Kasumi-1 (cell line): ENCODE measurements around the gene FARP2.

Experiments
- DNase-seq, 2 experiments: peaks; one replicate each; lab custom pipeline; 2025; lab: John Stamatoyannopoulos, UW

The FARP2 gene

DNA sequence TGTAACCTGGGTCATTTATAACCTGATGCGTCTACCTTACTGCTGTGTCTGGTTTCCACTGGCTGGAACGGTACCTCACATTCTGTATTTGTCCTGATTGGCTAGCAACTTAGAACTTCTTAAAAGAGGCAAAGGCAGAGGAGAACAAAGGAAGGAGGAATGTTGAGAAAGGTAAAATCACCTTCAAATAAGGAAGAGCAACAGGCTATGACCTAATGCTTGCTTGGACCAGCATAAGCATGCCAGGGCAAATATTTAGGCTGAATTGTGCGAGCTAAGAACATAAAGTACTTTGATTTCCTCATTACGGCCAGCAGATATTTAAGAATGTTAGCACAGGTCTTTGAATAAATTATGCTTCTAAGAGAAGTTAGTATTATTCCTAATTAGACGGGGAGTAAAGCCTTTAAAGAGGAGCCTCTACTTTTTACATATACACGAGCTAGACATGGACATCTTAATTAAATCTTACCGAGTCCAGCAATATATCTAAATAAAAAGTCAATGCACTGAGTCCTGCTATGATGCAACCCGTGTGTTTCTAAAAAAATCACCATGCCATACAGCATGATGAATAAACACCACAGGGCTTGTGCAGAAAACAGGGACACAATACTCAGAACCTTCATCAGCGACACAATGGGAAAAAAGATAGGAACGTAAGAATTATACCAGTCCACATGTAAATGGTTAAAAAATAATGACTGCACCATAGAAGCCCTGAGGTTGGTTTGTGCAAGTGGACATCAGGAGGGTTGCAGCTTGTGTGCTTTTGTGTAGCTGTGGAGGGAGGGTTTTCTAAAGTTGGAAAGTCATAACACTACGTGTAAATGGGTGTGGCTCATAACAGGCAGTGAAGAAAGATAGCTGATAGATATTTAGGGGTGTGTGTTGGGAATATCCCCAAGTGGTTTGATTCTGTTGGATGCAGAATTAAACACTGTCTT, 26.1 kb upstream of the FARP2 start:
- DNase-seq = no peak

DNA sequence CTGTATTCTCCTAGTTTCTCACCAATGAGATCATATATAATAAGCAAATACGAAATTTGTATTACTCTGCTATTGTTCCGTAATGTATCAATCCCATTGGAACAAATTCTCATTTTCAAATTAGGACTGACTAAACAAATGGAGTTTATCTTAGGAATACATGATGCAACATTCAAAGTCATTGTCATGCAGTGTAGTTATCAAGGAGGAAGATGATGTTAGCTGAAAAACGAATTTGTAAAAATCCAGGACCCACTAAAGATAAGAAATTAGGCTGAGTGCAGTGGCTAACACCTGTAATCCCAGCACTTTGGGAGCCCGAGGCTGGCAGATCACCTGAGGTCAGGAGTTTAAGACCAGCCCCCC, 25.5 kb upstream of the FARP2 start:
- DNase-seq = no peak

DNA sequence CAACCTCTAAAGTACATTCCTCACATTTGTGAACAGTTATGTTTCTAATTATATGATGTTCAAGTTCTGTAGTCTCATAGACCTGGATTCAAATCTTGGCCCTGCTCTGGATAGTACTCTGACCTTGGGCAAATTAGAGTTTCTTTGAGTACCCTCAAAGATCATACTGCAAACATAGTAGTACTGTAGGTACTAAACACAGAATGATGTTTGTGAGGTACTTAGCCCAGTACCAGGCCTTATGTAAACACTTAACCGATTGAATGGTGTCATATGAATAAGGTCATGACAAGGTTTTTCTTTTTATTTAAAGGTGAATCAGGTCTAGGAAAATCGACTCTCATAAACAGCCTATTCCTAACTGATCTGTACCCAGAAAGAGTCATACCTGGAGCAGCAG, 21.3 kb upstream of the FARP2 start:
- no peak for DNase-seq

DNA sequence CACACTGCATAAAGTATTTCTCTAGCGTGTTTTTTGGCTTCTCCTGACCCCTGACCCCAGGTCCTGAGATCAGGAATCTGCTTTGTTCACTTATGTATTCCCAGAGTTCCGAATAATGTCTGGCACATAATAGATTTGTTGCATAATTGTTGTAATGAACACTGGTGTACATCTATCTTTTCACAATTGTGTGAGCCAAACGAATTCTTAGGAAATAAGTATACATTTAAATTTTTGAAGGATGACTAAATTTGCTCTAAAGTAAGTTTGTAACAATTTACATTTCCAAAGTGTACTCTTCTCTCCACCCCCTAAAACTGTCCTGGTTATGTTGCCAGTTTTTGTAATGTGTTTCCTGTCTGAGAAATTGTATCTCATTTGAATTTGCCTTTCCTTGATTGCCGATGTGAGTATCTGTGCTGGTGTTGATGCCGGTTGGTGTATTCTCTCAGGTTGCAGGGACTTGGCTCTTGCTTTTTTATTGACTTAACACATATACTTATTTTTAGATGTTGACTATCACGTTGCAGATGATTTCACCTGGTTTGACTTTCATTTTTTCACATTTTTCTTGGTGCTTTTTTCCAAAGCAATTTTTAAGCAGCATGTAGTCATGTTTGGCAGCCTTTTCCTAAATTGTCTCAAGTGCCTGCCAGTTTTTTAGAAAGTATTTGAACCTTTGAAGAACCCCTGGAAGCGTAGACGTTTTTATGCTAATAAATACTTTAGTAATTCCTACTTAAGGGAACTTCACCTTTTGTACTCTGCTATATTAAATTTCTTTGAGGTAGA, 16.1 kb upstream of the FARP2 start:
- DNase-seq = no peak

DNA sequence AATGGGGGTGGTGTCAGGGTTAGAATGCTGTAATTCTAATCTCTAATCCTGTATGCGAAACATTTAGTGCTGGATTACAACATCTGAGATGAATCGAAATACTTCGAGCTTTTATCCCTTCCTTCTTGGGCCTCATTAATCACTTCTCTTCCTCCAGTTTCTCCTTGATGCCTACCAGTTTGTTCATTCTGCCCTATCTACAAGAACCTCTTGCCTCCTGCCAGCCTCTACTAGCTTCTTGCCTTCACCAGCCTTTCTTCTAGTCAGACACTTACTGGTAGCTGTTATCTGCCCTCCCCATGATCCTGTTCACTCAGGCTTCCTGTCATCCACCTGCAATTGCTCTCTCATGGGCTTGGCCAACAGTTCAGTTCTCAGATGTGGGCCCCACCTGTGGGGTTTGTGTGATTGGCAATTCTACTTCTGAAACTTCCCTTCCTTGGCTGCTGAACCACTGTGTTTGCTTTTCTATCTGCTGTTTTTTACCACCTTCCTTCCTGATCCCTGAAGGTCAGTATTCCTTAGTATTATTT, 15.4 kb upstream of the FARP2 start:
- no peak for DNase-seq

DNA sequence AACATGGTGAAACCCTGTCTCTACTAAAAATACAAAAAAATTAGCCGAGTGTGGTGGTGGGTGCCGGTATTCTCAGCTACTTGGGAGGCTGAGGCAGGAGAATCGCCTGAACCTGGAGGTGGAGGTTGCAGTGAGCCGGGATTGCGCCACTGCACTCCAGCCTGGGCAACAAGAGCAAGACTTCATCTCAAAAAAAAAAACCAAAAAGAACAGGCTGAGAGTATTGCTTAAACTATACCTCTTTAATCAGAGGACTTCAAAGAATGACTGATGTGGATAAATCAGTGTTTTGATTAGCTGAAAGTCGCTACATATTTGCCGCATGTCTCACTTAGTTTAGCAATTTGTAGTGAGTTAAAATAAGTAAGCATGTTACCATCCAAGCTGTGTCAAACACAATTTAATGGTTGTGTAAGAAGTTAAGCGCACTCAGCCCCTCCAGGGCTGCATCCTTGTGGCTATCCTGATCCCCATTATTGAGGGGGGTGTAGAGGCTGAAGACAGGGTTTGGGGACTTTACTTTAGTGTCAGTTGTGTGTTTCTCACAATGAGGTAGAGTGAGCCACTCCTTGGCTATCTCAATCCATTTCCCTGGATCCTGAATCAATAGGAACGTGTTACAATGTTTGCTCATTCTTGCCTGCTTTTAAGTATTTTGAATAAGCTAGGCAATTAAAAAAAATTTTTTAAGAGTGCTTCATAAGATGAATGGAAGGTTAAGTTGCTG, 11.0 kb upstream of the FARP2 start:
- no peak for DNase-seq

DNA sequence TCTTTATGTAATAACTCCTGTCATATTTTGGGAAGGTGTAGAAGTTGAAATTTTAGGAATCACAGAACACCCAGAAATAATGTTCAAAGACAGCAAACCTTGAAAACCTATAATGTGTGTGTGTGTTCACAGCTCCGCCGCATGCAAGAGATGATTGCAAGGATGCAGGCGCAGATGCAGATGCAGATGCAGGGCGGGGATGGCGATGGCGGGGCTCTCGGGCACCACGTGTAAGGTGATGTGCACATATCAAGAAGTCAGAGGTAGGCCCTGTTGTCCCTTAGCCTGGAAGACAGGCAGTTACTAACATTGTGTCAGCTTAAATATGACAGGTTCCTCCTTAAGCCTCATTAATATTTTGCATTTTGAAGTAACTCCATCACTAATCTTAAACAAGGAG, 6.1 kb upstream of the FARP2 start:
- DNase-seq = no peak

DNA sequence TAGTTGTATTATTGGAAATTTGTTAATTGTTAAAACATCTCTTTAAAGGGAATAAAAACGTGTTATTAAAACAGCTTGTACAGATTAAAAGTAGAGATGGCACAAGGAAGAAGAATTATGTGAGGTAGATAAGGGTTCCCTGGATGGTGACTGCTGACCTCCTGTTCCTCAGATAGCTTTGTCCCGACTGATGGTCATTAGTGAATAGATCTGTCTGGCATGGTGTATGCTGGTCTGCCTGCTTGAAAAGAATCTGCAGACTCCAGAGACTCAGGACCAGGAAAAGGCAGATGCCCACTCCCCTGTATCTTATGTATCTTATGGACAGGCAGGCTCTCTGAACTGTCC, 5.6 kb upstream of the FARP2 start:
- no peak for DNase-seq

DNA sequence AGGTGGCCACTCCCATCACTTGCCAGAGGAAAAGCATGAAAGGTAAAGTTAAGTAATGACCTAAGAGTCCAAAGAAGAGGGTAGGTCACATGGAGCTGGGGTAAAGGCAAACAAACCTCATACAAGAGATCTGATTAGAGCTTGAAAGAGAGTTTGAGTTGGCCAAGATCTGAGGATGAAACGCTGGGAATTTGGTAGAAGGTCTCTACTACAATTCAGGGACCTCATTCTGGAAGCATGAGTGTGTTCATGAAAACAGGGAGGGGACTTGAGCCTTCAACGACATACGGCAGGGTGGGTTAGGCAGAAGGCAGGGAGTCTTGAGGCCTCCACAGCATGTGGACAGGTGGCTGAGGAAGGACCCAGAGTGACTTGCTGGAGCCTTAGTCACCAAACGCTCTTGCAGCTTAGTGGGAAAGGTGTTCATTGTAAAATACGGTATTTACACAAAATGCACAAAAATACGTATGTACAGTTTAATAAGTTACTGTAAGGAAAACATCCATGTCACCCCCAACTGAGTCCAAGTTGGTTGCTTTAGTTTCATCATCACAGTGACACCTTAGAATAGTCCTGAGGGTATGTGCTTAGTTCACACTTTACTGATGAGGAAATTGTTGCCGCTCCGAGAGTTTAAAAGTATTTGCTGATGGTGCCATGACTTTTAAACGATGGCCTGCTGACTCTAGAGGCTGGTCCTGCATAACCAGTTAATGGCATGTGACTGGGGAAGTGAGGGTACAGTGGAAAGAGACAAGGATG, 5.0 kb upstream of the FARP2 start:
- no peak for DNase-seq

DNA sequence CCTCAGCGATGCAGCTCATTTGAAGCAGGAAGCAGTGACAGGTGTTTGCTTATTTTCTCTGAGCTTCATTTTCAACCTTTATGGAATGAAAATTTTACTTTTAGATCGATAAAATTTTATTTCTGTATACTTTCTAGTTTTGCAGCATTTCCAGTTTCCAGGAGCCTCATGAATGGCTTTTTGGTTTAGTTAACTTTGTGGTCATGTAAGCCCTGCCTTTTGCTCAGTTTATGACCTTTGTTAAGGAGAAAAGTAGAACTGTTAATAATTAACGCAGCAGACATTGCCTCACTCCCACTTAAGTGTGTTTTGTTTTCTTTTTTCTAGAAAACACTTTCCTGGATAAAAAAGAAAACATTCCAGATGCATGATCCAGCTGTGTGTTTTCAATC, 4.4 kb upstream of the FARP2 start:
- no peak for DNase-seq

DNA sequence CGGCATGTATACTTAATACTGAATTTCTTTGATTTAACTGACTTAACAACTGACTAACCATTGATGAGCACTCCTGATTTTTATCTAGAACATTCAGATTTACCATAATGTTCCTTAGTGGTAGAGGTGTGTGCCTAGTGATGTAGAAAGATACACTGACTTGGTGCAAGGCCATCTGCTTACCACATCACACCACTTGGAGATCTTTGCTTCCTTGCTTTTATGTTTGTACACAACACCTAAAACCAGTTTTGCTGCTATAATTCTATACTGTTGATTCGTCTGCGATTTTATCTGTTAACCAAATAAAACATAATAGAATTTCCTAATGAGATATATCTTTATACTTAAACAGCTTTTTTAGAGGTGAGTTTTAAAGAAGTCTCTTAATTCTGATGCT, 3.9 kb upstream of the FARP2 start:
- DNase-seq = no peak

DNA sequence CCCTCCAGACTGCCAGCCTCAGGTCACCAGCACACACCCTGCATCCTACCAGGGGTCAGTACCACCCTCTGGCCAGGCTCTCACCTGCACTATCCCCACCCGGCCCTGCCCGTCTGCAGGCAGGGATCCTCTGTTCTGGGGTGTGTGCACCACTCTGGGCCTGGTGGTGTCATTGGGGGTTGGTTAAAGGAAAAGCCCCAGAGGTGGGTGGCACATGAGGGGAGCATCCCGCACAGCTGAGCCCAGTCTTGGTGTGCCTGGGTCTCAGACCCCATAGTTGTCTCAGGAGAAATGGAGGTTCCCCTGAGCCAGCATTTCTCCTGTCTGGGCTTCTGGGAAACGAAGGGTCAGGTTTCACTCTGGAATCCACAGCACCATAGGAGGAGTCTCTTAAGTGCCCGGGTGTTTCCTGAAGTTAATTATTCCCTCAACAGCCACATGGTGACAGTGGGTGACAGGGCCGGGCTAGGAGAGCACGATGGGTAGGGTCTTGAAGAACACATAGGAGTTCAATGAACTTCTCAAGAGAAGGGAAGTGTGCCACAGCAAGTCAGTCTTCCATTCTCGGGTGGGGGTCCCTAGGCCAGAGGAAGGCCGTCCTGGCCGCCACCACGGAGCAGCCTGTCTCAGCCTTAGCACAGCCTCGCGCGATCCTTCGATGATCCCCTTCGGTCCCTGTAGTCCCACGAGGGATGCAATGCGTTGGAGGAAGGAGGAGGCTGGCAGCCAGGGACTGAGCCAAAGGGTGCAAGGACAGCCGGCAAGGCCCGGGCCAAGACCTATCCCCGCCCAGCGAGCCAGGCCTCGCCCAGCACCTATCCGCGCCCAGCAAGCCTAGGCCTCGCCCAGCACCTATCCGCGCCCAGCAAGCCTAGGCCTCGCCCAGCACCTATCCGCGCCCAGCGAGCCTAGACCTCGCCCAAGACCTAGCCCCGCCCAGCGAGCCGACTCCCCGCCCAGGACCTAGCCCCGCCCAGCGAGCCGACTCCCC, 1.1 kb upstream of the FARP2 start:
- peak in 1 of 2 experiments; percentile 10 for DNase-seq

DNA sequence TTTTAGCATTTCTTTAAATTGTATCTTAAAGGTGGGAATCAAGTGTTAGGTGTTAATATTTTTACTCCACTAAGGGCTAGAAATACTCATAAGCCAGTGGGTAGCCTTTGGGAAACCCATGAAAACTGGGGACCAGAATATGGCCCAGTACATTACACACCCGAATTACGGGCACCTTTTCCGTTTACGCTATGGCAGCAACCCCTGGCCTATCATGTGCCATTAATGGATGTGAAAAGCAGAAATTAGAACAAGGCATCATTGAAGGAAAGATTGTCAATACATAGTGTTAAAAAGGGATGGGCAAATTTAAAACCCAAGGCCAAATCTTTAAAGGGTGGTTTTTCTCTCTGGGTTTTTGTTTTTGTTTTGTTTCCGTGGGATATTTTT, 781 bp downstream of the FARP2 start:
- no peak for DNase-seq

DNA sequence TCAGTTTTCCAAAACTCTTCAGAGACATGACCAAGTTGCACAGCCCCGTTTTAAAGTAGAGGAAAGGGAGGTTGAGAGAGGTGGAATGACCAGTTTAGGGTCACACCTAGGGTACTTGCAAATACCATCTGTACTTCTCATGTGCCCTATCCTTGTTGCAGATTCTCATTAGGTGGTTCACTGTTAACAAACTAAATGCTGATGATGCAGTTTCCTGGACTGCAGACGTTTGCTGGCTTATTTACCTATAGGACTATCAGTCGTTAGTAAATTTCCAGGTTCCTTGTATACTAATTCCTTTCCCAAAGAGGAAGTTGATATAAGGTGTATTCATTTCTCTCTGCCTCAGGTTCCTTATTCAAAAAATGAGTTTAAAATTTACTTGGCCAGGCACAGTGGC, 1.4 kb downstream of the FARP2 start:
- DNase-seq = no peak

DNA sequence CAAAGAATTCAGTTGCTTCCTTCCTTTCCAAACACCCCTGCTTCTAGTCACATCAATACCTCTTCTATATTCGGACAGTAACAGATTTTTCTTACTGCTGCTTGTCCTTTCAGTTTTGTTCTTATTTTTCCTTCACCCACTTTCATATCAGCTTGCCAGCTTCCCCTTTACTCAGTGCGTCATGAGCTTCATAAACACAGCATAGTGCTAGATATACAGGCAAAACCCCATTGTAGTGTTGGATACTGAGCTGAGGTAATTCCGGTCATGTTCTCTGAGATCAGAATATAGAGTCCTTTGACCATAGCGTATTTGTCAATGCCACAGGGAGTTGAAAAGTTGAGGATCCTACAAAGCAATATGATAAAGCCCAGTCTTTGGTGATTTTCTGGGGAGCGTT, 2.4 kb downstream of the FARP2 start:
- DNase-seq = no peak

DNA sequence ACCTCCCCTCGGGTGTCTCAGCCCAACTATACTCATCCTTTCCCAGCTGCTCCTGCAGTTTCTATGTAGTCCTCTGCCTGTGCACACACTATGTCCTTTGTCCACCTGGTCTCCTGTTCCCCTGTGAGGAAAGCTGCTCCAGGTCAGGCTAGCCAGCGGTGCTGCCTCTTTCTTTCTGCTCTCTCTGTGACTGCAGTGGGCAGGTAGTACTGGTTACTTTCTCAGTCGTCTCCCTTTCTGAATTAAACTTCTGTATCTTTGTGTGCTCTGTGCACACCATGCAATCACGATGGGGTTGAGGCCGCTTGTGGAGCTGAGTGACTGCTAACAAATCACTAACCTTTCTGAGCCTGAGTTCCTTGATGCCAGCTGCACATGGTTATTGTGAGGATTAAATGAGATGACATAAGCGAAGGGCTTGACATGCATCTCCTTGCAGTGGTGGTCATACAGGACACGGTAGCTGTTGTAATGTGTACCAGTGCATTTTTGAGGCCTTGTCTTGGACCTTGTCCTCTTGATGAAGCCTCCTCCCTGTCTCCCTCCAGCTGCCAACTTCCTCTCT, 3.5 kb downstream of the FARP2 start:
- no peak for DNase-seq

DNA sequence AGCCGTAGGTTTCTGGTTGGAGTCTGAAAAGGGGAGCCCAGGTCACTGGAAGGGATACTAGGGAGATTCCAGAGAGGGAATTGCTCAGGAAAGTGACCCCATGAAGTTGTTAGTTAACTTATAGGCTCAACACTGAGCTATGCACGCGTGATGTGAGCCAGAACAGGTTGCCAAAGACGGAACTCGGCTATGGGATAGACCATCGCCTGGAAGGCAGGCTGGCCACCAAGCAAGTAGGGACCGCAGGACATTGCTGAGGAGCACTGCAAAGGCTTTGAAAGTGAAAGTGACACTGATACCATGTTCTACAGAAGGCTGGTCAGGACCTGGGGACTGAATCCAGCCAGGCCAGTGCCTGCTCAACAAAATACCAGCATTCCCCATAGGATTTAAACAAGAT, 7.3 kb downstream of the FARP2 start:
- no peak for DNase-seq

DNA sequence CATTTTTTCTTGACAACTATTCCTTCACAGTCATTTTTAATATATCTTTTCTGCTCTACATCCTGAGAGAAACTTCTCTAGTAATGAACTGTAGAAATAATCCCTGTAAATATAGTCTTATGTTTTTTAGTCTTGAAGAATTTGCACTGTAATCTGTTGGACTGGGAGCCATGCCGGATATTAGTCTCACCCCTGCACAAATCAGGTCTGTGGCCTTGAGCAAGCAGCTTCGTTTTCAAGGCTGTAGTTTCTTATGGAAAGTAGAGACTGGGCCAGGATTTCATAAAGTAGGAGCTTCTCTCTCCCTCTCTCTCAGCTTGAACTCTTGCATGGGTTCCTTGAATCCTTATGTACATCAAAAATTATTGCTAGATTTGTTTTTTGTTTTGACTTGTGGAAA, 8.7 kb downstream of the FARP2 start:
- DNase-seq = no peak

DNA sequence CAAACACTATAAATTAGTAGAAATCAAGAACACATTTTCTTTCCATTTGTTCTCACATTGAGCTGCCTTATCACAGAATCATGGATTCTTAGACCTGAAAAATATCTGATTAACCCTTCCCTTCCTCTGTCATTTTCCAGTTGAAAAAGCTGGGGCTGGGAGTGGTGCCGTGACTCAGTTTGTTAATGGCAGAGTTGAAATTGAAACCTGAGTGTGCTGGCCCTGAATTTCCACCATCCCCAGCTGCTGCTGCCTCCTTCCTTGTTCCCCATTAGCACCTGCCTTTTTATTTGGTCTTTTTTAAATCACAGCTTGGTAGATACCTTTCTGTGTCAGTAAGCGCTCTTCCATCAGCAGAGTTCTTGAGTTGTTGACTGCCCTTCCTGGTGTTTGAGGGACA, 10.6 kb downstream of the FARP2 start:
- no peak for DNase-seq

DNA sequence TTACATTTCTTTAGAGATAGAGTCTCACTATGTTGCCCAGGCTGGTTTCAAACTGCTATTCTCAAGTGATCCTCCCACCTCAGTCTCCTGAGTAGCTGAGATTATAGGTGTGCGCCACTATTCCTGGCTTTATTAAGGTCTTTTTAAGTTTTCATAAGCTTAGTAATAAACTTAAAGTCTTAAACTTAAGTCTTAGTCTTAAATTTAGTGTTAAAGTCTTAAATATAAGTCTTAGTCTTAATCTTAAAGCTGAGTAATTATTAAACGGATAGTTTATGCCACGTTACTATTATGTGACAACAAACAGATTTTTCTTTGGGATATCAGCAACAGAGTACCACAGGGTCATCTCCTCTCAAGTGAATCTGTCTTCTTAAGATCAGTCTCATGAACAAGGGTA, 12.6 kb downstream of the FARP2 start:
- DNase-seq = no peak
